Astrocyte (in vitro differentiated cells and primary cell): Measurements from ENCODE around the gene GSTT4.

ENCODE experiments used
- CTCF ChIP-seq: IDR thresholded peaks from 2 replicates; pipeline ENCODE4 v1.5.1; 2011; ENCODE audit warnings: low read depth, mild to moderate bottlenecking, inconsistent platforms, low read length, moderate library complexity; ENCODE audit not compliant: insufficient read depth
- EZH2 ChIP-seq: IDR thresholded peaks from 2 replicates; pipeline ENCODE4 v1.6.1; 2012; ENCODE audit warnings: mild to moderate bottlenecking, low read length, inconsistent platforms; ENCODE audit not compliant: insufficient read depth

- TF ChIP-seq CTCF (no peak), EZH2 (no peak)
Measured at GRCh38 chr22:24054356-24054755, 49.1 kb upstream of the GSTT4 start.
